Stimulated activated naive CD4-positive, alpha-beta T cell treated with Interleukin-2 at 50 U/mL for 16 hours (primary cell): ENCODE results near the gene HAVCR1.
"Not testable (repeated sequence)": the region's sequence is repeated elsewhere in the genome, so short reads cannot be mapped to it uniquely, and the experiment has no call there.

Source experiments
- DNase-seq: peaks from one replicate; lab custom pipeline; 2025; lab: John Stamatoyannopoulos, UW

HAVCR1 gene

DNA sequence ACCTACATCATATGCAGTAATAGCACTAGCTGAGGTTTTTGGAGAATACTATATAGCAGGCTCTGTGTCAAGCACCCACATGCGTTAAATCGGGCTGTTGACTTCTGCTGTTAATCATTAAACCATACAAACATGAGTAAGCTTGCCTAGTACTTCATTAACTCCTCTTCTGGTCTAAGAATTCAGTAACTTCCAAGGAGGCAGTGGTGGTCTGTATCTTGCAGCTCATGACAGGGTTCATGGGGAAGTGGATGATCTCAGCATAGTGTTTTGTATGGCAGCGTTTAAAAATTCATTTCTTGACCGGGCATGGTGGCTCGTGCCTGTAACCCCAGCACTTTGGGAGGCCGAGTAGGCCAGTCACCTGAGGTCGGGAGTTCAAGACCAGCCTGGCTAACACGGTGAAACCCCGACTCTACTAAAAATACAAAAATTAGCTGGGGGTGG, at the start of gene HAVCR1:
TSS of gene HAVCR1 (minus strand) at position 24 of the 447 bp plus-strand sequence. CDS start 1,173 bp downstream, outside the sequence.
- DNase-seq, result no peak

- DNase-seq, result no peak
Measured at GRCh38 chr5:157107508-157107907, 48.6 kb upstream of the HAVCR1 start.

GRCh38 chr5:157106630-157107461, 47.9 kb upstream of the HAVCR1 start:
- no peak for DNase-seq

DNA sequence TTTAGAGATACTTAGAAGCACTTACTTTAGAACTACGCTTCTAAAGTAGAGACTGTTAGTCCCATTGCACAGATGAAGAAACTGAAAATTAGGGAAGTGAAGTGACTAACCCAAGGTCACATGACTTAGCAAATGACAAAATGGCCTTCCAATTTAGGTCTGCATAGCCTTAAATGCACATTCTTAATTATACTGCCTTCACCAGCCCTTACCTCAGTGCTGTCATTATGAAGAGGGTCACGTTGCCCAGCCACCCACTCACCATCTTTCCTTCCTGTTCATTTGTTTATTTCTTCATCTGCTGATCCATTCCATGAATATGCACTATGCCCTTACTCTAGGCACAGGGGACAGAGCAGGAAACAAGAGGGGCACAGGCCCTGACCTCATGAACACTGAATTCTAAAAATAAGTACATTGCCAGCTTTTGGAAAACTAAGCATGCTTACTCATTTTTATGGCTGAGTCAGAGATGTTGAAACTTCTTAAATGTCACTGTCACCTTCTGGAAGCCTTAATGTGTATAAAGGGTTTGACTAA, 41.3 kb upstream of the HAVCR1 start:
- DNase-seq, result no peak

GRCh38 chr5:157088342-157088990, 29.6 kb upstream of the HAVCR1 start:
- no peak for DNase-seq

GRCh38 chr5:157086751-157087359, 27.9 kb upstream of the HAVCR1 start:
- no peak for DNase-seq

DNA sequence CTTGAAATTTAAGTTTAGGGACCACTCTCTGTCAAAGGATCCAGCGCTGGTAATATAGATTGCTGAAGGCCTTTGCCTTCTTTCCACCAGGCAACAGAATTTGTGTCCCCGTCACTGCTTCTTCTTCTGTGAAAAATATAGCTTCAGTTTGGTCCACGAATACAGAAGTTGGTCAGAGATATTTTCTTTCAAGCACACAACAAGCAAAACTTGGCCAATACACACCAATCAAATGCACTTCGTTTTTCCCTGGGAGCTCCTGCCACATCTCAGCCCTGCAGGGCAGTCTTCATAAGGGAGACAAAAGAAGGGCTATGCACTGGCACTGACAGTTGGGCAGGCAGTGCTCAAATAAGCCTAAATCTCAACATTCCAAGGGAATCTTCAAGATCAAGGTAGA, 27.0 kb upstream of the HAVCR1 start:
- DNase-seq, result no peak

DNA sequence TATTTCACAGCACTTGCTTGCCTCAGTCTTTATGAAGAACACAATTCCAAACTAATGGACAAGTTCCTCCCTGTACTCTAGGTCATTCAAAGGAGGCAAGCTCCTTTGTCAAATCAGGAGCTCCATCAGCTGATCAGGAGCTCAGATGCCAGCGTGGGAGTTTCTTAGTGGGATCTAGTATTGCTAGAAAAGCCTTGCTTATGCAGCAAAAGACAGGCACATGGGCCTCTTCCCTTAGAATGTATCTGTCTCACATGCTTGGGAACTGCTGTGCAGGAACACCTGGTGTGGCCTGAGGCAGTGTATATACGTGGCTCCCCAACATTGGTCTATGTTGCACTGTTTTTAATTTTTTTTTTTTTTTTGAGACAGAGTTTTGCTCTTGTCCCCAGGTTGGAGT, 21.4 kb upstream of the HAVCR1 start:
- DNase-seq, result no peak

GRCh38 chr5:157076558-157076957, 17.6 kb upstream of the HAVCR1 start:
- DNase-seq, result no peak

DNA sequence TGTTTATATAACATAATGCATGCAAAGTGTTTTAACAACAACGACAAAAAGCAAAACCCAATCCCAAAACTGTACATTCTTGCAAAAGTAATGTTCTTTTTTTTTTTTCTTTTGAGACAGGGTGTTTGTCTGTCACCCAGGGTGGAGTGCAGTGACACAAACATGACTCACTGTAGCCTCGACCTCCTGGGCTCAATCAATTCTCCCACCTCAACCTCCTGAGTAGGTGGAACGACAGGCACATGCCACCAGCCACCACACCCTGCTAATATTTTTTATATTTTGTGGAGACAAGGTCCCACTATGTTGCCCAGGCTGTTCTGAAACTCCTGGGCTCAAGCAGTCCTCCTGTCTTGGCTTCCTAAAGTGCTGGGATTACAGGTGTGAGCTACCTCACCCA, 13.6 kb upstream of the HAVCR1 start:
- DNase-seq, result no peak

DNA sequence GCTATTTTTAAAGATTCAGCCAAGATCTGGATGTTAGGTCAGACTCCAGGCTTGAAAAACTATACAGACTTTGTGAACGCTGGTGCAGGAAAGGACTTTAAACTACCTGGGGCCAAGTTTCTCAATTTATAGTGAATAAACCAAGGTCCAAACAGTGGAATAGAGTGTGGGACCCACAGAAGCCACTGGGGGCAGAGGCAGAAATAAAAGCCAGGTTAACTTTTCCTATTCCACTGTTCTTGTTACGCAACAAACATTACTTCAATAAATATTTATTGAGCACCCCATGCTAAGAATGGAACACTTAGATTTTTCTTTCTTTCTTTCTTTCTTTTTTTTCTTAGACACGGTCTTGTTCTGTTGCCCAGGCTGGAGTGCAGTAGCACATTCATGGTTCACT, 11.0 kb upstream of the HAVCR1 start:
- DNase-seq, result no peak

DNA sequence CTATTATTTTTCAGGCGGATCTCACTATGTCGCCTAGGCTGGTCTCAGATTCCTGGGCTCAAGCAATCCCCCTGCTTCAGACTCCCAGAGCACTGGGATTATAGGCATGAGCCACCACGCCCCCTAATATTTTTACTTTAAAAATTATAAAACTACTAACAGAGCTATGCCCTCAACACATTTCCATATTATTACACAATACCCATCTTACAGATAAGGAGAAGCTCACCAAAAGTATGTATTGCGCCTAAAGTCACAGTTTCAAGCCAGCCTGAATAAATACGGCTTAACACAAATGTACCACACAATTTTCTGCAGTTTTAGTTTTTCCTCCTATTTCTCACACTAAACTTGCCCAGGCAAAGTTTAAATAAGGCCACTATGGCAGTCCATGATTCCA, 9.9 kb upstream of the HAVCR1 start:
- DNase-seq, result no peak

- DNase-seq, result no peak
Measured at GRCh38 chr5:157068339-157068738, 9.4 kb upstream of the HAVCR1 start.

DNA sequence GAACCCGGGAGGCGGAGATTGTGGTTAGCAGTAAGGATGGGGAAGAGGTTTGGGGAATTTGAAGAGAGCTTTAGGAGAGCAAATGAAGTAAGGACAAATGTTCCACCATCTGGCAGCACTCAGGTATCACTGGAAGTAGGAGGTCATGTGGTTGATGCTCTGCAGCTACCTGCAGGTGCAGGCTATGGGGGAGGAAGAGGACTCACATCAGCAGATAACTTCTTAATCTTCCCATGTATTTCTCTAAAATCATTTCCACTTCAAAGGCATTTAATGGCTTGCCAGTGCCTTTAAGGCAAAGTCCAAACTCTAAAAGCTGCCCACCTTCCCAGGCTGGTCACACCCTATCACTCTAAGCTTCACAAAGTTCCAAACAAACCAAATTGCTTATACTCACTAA, 8.1 kb upstream of the HAVCR1 start:
- DNase-seq, result no peak

DNA sequence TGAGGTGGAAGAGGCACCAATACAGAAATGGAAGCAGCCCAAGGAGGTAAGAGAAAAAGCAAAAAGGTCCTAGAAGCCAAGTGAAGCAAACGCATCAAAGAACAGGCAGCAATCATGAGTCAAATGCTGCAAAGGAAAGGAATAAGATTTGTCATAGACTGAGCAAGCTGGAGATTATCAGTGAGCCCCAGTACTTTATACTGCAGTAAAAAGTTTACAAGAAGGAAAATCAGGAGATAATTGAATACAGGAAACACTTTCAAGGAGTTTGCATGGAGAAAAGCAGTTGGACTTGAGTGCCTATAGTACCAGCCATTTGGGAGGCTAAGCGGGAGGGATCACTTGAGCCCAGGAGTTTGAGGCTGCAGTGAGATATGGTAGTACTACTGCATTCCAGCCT, 7.2 kb upstream of the HAVCR1 start:
- DNase-seq, result no peak

- DNase-seq, result no peak
Measured at GRCh38 chr5:157063776-157064430, 5.0 kb upstream of the HAVCR1 start.

GRCh38 chr5:157059891-157060290, 975 bp upstream of the HAVCR1 start:
- no peak for DNase-seq

DNA sequence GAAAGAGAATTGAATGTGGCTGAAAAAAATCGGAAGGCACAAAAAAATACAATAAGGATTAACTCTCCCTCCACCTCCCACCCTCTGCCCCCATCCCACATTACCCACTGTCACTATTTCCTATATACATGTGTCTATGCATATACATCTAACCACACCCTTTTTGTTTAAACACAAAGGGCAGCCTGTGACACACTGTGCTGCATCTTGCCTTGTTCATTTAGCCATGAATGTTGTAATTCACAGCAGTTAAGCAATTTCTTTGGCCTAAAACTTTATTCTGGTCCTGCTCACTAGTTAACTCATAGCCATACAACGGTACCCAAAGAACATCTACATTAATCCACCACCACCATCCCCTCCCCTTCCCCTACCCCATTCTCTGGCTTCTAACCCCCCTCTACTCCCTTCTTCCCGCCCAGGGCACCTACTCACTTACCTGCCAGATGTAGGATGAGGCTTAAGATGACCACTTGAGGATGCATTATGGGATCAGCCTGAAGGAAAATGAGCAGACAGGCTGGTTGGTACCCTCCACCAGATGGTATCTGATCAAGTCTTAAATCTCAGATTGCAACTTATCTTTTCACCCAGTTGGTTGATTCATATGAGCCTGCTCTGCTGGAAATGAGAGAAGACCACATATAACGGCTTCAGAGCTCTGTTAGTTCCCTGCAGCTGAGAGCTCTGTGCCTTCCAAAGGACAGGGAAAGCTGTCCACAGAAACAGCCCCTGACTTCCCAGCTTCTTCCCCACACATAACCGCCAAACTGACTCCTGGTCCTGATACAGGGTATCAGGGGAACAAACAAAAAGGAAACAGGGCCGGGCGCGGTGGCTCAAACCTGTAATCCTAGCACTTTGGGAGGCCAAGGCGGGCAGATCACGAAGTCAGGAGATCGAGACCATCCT, 1.2 kb downstream of the HAVCR1 start:
- no peak for DNase-seq

- not testable (repeated sequence) for DNase-seq
Measured at GRCh38 chr5:157056848-157057247, 2.1 kb downstream of the HAVCR1 start.

DNA sequence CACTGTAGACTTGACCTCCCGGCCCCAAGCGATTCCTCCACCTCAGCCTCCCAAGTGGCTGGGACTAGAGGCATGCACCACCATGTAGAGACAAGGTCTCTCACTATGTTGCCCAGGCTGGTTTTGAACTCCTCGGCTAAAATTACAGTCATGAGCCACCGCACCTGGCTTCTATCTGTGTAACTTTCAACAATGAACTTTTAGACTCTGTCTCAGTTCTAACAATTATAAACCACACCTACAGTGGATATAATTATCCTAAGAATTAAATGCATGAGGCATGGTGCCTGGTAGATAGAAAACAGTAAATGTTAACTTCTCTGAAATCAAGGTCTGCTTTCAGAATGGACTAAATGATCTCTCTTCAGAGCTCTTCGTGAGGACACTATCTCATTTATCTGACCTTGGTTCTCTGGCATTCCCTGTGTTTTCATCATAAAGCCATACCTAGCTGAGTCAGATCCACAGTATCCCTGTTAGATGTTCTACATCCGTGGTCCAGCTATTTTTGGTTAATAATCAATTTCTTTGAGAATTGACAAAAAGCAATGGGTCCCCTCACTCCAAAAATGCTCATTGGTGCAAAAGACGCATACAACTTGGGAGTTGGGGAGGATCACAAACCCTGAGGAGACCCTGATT, 7.2 kb downstream of the HAVCR1 start:
- DNase-seq, result no peak

GRCh38 chr5:157050050-157050449, 8.9 kb downstream of the HAVCR1 start:
- DNase-seq, result no peak
